Gastroesophageal sphincter (tissue), 3 donors: ENCODE data around the gene LBHD2.

ENCODE experiments used
- POLR2A ChIP-seq, 2 donors: fragments of 450-650 bp; IDR thresholded peaks; one replicate each; pipeline ENCODE4 v1.6.1; 2017; ENCODE audit warnings: antibody characterized with exemption in 2 of 2, mild to moderate bottlenecking in 2 of 2, moderate library complexity in 1 of 2
- POLR2AphosphoS5 ChIP-seq: sonication (generic); formaldehyde crosslinking; IDR thresholded peaks from one replicate; pipeline ENCODE4 v1.6.1; 2017; ENCODE audit warnings: antibody characterized with exemption
- TF ChIP-seq, protein P1 (sequence below), 4 experiments: fragments of 200-600 bp in 2 of 4; fragments of 450-650 bp in 2 of 4; sonication (generic) in 1 of 4; IDR thresholded peaks; one replicate each; pipeline ENCODE4 v1.5.1; 2017 to 2019; ENCODE audit warnings: antibody characterized with exemption in 4 of 4, mild to moderate bottlenecking in 2 of 4, moderate library complexity in 2 of 4

DNA sequence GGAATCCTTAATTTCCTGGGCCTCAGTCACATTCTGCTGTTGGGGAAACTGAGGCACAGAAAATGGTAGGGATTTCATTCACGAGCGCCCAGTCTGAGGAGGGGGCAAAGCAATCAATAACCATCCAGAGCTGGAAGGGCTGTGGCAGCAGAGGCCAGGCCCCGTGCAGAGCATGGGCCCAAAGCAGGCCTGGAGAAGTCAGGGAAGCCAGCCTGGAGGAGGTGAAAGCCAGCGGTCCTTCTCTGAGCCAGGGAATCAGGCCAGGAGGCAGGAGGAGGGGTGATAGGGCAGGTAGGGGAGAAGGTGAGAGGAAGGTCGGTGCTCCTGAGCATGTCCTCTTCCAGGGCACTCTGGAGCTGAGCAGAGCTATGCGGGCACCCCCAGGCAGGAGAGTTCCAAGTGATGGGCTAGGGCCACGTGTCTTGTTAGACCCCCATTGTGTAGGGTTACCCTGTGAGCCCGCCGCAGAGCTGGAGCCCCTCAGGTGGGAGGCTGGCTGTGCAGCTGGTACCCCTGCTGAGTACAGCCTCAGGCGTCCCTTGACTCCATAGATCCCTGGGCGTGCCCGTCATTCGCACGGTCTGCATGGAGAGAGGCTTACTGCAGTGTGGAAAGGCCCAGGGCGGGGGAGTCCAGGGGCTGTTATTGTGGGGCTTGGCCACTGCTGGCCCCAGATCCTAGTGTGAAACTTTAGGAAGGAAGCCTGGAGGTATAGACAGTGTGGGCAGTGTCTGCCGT, 44.0 kb downstream of the LBHD2 start:
- TF ChIP-seq POLR2A (IDR thresholded peaks at IDR 0.05) (no peak), POLR2AphosphoS5 (no peak)
- TF ChIP-seq, protein P1, sequence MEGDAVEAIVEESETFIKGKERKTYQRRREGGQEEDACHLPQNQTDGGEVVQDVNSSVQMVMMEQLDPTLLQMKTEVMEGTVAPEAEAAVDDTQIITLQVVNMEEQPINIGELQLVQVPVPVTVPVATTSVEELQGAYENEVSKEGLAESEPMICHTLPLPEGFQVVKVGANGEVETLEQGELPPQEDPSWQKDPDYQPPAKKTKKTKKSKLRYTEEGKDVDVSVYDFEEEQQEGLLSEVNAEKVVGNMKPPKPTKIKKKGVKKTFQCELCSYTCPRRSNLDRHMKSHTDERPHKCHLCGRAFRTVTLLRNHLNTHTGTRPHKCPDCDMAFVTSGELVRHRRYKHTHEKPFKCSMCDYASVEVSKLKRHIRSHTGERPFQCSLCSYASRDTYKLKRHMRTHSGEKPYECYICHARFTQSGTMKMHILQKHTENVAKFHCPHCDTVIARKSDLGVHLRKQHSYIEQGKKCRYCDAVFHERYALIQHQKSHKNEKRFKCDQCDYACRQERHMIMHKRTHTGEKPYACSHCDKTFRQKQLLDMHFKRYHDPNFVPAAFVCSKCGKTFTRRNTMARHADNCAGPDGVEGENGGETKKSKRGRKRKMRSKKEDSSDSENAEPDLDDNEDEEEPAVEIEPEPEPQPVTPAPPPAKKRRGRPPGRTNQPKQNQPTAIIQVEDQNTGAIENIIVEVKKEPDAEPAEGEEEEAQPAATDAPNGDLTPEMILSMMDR (IDR thresholded peaks at IDR 0.05): no peak
